ENCODE results near the gene BMP5. TPM values are rescaled to one million over a fixed set of nuclear protein-coding genes. Genes with fewer than 3 reads are reported as not detected.

The BMP5 gene
- total RNA-seq, 2 donors from 2014 or later = not detected

GRCh38 chr6:55820696-55821095 lies 54.7 kb downstream of the BMP5 start:
- no peaks in the 10 kb centered on the region for H3K4me1 Mint-ChIP-seq (ENCODE audit: low read depth)
- DNase-seq (no peak), ATAC-seq (replicated peaks in 1 of 2) (no peak)
- H3K27me3 Mint-ChIP-seq (ENCODE audit: low read depth) = no peaks in the 10 kb centered on the region
- peaks cover 0 to 1% of the 10 kb centered on the region in 2 donors for H3K9me3 Mint-ChIP-seq
- H3K27ac Mint-ChIP-seq = no peak overlapping the region
- H3K4me3 Mint-ChIP-seq = no peak overlapping the region
- no peaks in the 10 kb centered on the region for H3K36me3 Mint-ChIP-seq (ENCODE audit: insufficient read depth in 2 of 2)

- ATAC-seq (replicated peaks in 1 of 2) = no peak
- no peaks in the 10 kb centered on the region for H3K4me1 Mint-ChIP-seq (ENCODE audit: low read depth)
- no peaks in the 10 kb centered on the region for H3K27me3 Mint-ChIP-seq (ENCODE audit: low read depth)
- H3K4me3 Mint-ChIP-seq = no peak overlapping the region
- DNase-seq = no peak
- H3K27ac Mint-ChIP-seq = no peak overlapping the region
- no peaks in the 10 kb centered on the region for H3K36me3 Mint-ChIP-seq (ENCODE audit: insufficient read depth in 2 of 2)
- H3K9me3 Mint-ChIP-seq = no peaks in the 10 kb centered on the region
Measured at GRCh38 chr6:55819811-55820210, 55.6 kb downstream of the BMP5 start.

GRCh38 chr6:55818482-55818881 lies 56.9 kb downstream of the BMP5 start:
- Mint-ChIP-seq H3K9me3 (no peaks in the 10 kb centered on the region), H3K27ac (no peak overlapping the region), H3K27me3 (ENCODE audit: low read depth) (no peaks in the 10 kb centered on the region), H3K36me3 (ENCODE audit: insufficient read depth in 2 of 2) (no peaks in the 10 kb centered on the region), H3K4me1 (ENCODE audit: low read depth) (no peaks in the 10 kb centered on the region), H3K4me3 (no peak overlapping the region)
- ATAC-seq (replicated peaks in 1 of 2) (no peak), DNase-seq (no peak)

GRCh38 chr6:55812509-55812908 lies 62.9 kb downstream of the BMP5 start:
- no peak for DNase-seq
- H3K36me3 Mint-ChIP-seq (ENCODE audit: insufficient read depth in 2 of 2) = no peaks in the 10 kb centered on the region
- peaks cover 0 to 6% of the 10 kb centered on the region in 2 donors for H3K9me3 Mint-ChIP-seq
- H3K4me3 Mint-ChIP-seq = no peak overlapping the region
- ATAC-seq (replicated peaks in 1 of 2) = no peak
- H3K27me3 Mint-ChIP-seq (ENCODE audit: low read depth) = no peaks in the 10 kb centered on the region
- H3K27ac Mint-ChIP-seq = no peak overlapping the region
- H3K4me1 Mint-ChIP-seq (ENCODE audit: low read depth) = no peaks in the 10 kb centered on the region

GRCh38 chr6:55811074-55811473 lies 64.3 kb downstream of the BMP5 start:
- no peak for ATAC-seq (replicated peaks in 1 of 2)
- Mint-ChIP-seq H3K4me1 (ENCODE audit: low read depth) (no peaks in the 10 kb centered on the region), H3K27me3 (ENCODE audit: low read depth) (no peaks in the 10 kb centered on the region), H3K9me3 (peaks cover 0 to 10% of the 10 kb centered on the region in 2 donors), H3K4me3 (no peak overlapping the region), H3K36me3 (ENCODE audit: insufficient read depth in 2 of 2) (no peaks in the 10 kb centered on the region), H3K27ac (no peak overlapping the region)
- DNase-seq = no peak

- DNase-seq = no peak
- H3K36me3 Mint-ChIP-seq (ENCODE audit: insufficient read depth in 2 of 2) = peaks cover 0 to 2% of the 10 kb centered on the region in 2 donors
- H3K27ac Mint-ChIP-seq = no peak overlapping the region
- H3K9me3 Mint-ChIP-seq = peaks cover 4 to 9% of the 10 kb centered on the region in 2 donors
- no peaks in the 10 kb centered on the region for H3K4me1 Mint-ChIP-seq (ENCODE audit: low read depth)
- no peak for ATAC-seq (replicated peaks in 1 of 2)
- H3K4me3 Mint-ChIP-seq = no peak overlapping the region
- H3K27me3 Mint-ChIP-seq (ENCODE audit: low read depth) = no peaks in the 10 kb centered on the region
Measured at GRCh38 chr6:55802259-55802658, 73.1 kb downstream of the BMP5 start.

- Mint-ChIP-seq H3K4me1 (ENCODE audit: low read depth) (no peaks in the 10 kb centered on the region), H3K27ac (no peak overlapping the region), H3K36me3 (ENCODE audit: insufficient read depth in 2 of 2) (peaks cover 0 to 2% of the 10 kb centered on the region in 2 donors), H3K9me3 (peaks cover 2 to 3% of the 10 kb centered on the region in 2 donors), H3K4me3 (no peak overlapping the region), H3K27me3 (ENCODE audit: low read depth) (no peaks in the 10 kb centered on the region)
- no peak for ATAC-seq (replicated peaks in 1 of 2)
- DNase-seq = no peak
Measured at GRCh38 chr6:55798571-55798970, 76.8 kb downstream of the BMP5 start.

GRCh38 chr6:55794136-55794812 lies 81.1 kb downstream of the BMP5 start:
- DNase-seq = no peak
- ATAC-seq (replicated peaks in 1 of 2) = no peak
- no peaks in the 10 kb centered on the region for H3K4me1 Mint-ChIP-seq (ENCODE audit: low read depth)
- no peak overlapping the region for H3K27ac Mint-ChIP-seq
- H3K36me3 Mint-ChIP-seq (ENCODE audit: insufficient read depth in 2 of 2) = peaks cover 0 to 2% of the 10 kb centered on the region in 2 donors
- H3K27me3 Mint-ChIP-seq (ENCODE audit: low read depth) = no peaks in the 10 kb centered on the region
- H3K9me3 Mint-ChIP-seq = peaks cover 4 to 5% of the 10 kb centered on the region in 2 donors
- no peak overlapping the region for H3K4me3 Mint-ChIP-seq

- H3K36me3 Mint-ChIP-seq (ENCODE audit: insufficient read depth in 2 of 2) = no peaks in the 10 kb centered on the region
- no peak for ATAC-seq (replicated peaks in 1 of 2)
- no peaks in the 10 kb centered on the region for H3K27me3 Mint-ChIP-seq (ENCODE audit: low read depth)
- no peaks in the 10 kb centered on the region for H3K4me1 Mint-ChIP-seq (ENCODE audit: low read depth)
- no peaks in the 10 kb centered on the region for H3K9me3 Mint-ChIP-seq
- no peak overlapping the region for H3K27ac Mint-ChIP-seq
- no peak overlapping the region for H3K4me3 Mint-ChIP-seq
- DNase-seq = no peak
Measured at GRCh38 chr6:55785273-55785672, 90.1 kb downstream of the BMP5 start.

- Mint-ChIP-seq H3K4me1 (ENCODE audit: low read depth) (no peaks in the 10 kb centered on the region), H3K36me3 (ENCODE audit: insufficient read depth in 2 of 2) (no peaks in the 10 kb centered on the region), H3K4me3 (no peak overlapping the region), H3K9me3 (peaks cover 0 to 4% of the 10 kb centered on the region in 2 donors), H3K27ac (no peak overlapping the region), H3K27me3 (ENCODE audit: low read depth) (no peaks in the 10 kb centered on the region)
- DNase-seq = no peak
- no peak for ATAC-seq (replicated peaks in 1 of 2)
Measured at GRCh38 chr6:55782275-55782674, 93.1 kb downstream of the BMP5 start.

GRCh38 chr6:55778705-55779104 lies 96.7 kb downstream of the BMP5 start:
- no peak overlapping the region for H3K27ac Mint-ChIP-seq
- H3K4me3 Mint-ChIP-seq = no peak overlapping the region
- no peaks in the 10 kb centered on the region for H3K27me3 Mint-ChIP-seq (ENCODE audit: low read depth)
- DNase-seq = no peak
- ATAC-seq (replicated peaks in 1 of 2) = no peak
- no peaks in the 10 kb centered on the region for H3K4me1 Mint-ChIP-seq (ENCODE audit: low read depth)
- H3K36me3 Mint-ChIP-seq (ENCODE audit: insufficient read depth in 2 of 2) = no peaks in the 10 kb centered on the region
- H3K9me3 Mint-ChIP-seq = peaks cover 0 to 4% of the 10 kb centered on the region in 2 donors

- Mint-ChIP-seq H3K27me3 (ENCODE audit: low read depth) (no peaks in the 10 kb centered on the region), H3K36me3 (ENCODE audit: insufficient read depth in 2 of 2) (no peaks in the 10 kb centered on the region), H3K27ac (no peak overlapping the region), H3K4me3 (no peak overlapping the region), H3K9me3 (peaks cover 0 to 4% of the 10 kb centered on the region in 2 donors), H3K4me1 (ENCODE audit: low read depth) (no peaks in the 10 kb centered on the region)
- no peak for DNase-seq
- ATAC-seq (replicated peaks in 1 of 2) = no peak
Measured at GRCh38 chr6:55777469-55777868, 97.9 kb downstream of the BMP5 start.

GRCh38 chr6:55776113-55776512 lies 99.3 kb downstream of the BMP5 start:
- Mint-ChIP-seq H3K4me3 (no peak overlapping the region), H3K36me3 (ENCODE audit: insufficient read depth in 2 of 2) (no peaks in the 10 kb centered on the region), H3K27ac (no peak overlapping the region), H3K4me1 (ENCODE audit: low read depth) (no peaks in the 10 kb centered on the region), H3K27me3 (ENCODE audit: low read depth) (no peaks in the 10 kb centered on the region), H3K9me3 (peaks cover 0 to 4% of the 10 kb centered on the region in 2 donors)
- ATAC-seq (replicated peaks in 1 of 2) = no peak
- no peak for DNase-seq

GRCh38 chr6:55775029-55775318 lies 100.4 kb downstream of the BMP5 start:
- no peak overlapping the region for H3K27ac Mint-ChIP-seq
- H3K27me3 Mint-ChIP-seq (ENCODE audit: low read depth) = no peaks in the 10 kb centered on the region
- ATAC-seq (replicated peaks in 1 of 2) (no peak), DNase-seq (no peak)
- H3K36me3 Mint-ChIP-seq (ENCODE audit: insufficient read depth in 2 of 2) = no peaks in the 10 kb centered on the region
- no peak overlapping the region for H3K4me3 Mint-ChIP-seq
- H3K9me3 Mint-ChIP-seq = peaks cover 0 to 4% of the 10 kb centered on the region in 2 donors
- no peaks in the 10 kb centered on the region for H3K4me1 Mint-ChIP-seq (ENCODE audit: low read depth)
